ENCODE measurements around the gene SARDH.
"Not testable (repeated sequence)": the region's sequence is repeated elsewhere in the genome, so short reads cannot be mapped to it uniquely, and the experiment has no call there.

The SARDH gene

GRCh38 chr9:133775291-133775690, 37.1 kb upstream of the SARDH start:
- DNase-seq: no peak

- DNase-seq: no peak
Observed at GRCh38 chr9:133774799-133775198, 36.6 kb upstream of the SARDH start.

GRCh38 chr9:133773889-133774655, 35.9 kb upstream of the SARDH start:
- no peak for DNase-seq

GRCh38 chr9:133772581-133772980, 34.4 kb upstream of the SARDH start:
- no peak for DNase-seq

GRCh38 chr9:133771486-133772482, 33.6 kb upstream of the SARDH start:
- DNase-seq: no peak

GRCh38 chr9:133770076-133770777, 32.1 kb upstream of the SARDH start:
- no peak for DNase-seq

GRCh38 chr9:133769511-133770075, 31.4 kb upstream of the SARDH start:
- no peak for DNase-seq

GRCh38 chr9:133768859-133769510, 30.8 kb upstream of the SARDH start:
- DNase-seq: peak; percentile 29

- DNase-seq: peak; percentile 2
Observed at GRCh38 chr9:133768371-133768858, 30.3 kb upstream of the SARDH start.

- DNase-seq: peak; percentile 4
Observed at GRCh38 chr9:133767625-133768024, 29.5 kb upstream of the SARDH start.

- no peak for DNase-seq
Observed at GRCh38 chr9:133767008-133767407, 28.9 kb upstream of the SARDH start.

GRCh38 chr9:133766234-133766633, 28.1 kb upstream of the SARDH start:
- DNase-seq: not testable (repeated sequence)

GRCh38 chr9:133763272-133764183, 25.4 kb upstream of the SARDH start:
- peak; percentile 2 for DNase-seq

- DNase-seq: peak; percentile 6
Observed at GRCh38 chr9:133762488-133763271, 24.5 kb upstream of the SARDH start.

GRCh38 chr9:133761641-133762248, 23.6 kb upstream of the SARDH start:
- no peak for DNase-seq

GRCh38 chr9:133760713-133761290, 22.6 kb upstream of the SARDH start:
- DNase-seq: no peak

GRCh38 chr9:133759946-133760345, 21.8 kb upstream of the SARDH start:
- DNase-seq: no peak

GRCh38 chr9:133759146-133759900, 21.2 kb upstream of the SARDH start:
- DNase-seq: peak; percentile 16
